ENCODE data around the gene C10orf62. TPM values are rescaled to one million over a fixed set of nuclear protein-coding genes. Genes with fewer than 3 reads are reported as not detected.

Gene C10orf62
- total RNA-seq, 2 experiments from 2014 or later, result not detected

GRCh38 chr10:97582169-97582568, 7.4 kb upstream of the C10orf62 start:
- Mint-ChIP-seq H3K4me3 (no peak overlapping the region), H3K36me3 (ENCODE audit: low read depth) (no peaks in the 10 kb centered on the region), H3K27me3 (peaks cover 2% of the 10 kb centered on the region), H3K4me1 (no peaks in the 10 kb centered on the region), H3K9me3 (no peaks in the 10 kb centered on the region), H3K27ac (no peak overlapping the region)
- POLR2A ChIA-PET, result interaction anchor here (0.6 kb wide), 1 partner anchor 571 kb away, joined by 3 read pairs; no protein-coding TSS in a partner anchor
- CTCF ChIA-PET, result interaction anchor here (4.1 kb wide), 1 partner anchor 11 kb away, joined by 15 read pairs; the partner anchor contains the start of gene ANKRD2
- no peak for DNase-seq

GRCh38 chr10:97583476-97583875, 6.0 kb upstream of the C10orf62 start:
- ChIA-PET POLR2A (interaction anchor here (1.2 kb wide), 1 partner anchor 8 kb away, joined by 3 read pairs; no protein-coding TSS in a partner anchor), CTCF (interaction anchor here (2.6 to 4.1 kb wide), 2 partner anchors 12 kb away, joined by 14 to 15 read pairs; partner anchors contain the start of gene ANKRD2)
- DNase-seq, result no peak
- H3K4me1 Mint-ChIP-seq, result no peaks in the 10 kb centered on the region
- H3K36me3 Mint-ChIP-seq (ENCODE audit: low read depth), result no peaks in the 10 kb centered on the region
- no peak overlapping the region for H3K27ac Mint-ChIP-seq
- peaks cover 2% of the 10 kb centered on the region for H3K27me3 Mint-ChIP-seq
- no peak overlapping the region for H3K4me3 Mint-ChIP-seq
- no peaks in the 10 kb centered on the region for H3K9me3 Mint-ChIP-seq

GRCh38 chr10:97584060-97584797, 5.3 kb upstream of the C10orf62 start, which contains the start of gene HOGA1:
HOGA1 (plus strand) TSS chr10:97584389; CDS start chr10:97584704, 315 bp downstream.
- Mint-ChIP-seq H3K27me3 (peaks cover 2% of the 10 kb centered on the region), H3K4me1 (peaks cover 1% of the 10 kb centered on the region), H3K4me3 (no peak within 1 kb of the TSS), H3K9me3 (no peaks in the 10 kb centered on the region), H3K27ac (no peak within 1 kb of the TSS), H3K36me3 (ENCODE audit: low read depth) (no peaks in the 10 kb centered on the region)
- ChIA-PET POLR2A (interaction anchor here (1.0 to 1.2 kb wide), 2 partner anchors 8 to 12 kb away, joined by 3 read pairs; partner anchors contain the start of gene ANKRD2), CTCF (interaction anchor here (1.0 to 2.6 kb wide), 3 partner anchors 8 to 51 kb away, joined by 3 to 14 read pairs (median 4); partner anchors contain the start of gene ANKRD2)
- no peak for DNase-seq

GRCh38 chr10:97584798-97585438, 4.6 kb upstream of the C10orf62 start:
- Mint-ChIP-seq H3K4me3 (no peak overlapping the region), H3K27ac (no peak overlapping the region), H3K27me3 (peaks cover 2% of the 10 kb centered on the region), H3K4me1 (peaks cover 6% of the 10 kb centered on the region), H3K36me3 (ENCODE audit: low read depth) (no peaks in the 10 kb centered on the region), H3K9me3 (no peaks in the 10 kb centered on the region)
- ChIA-PET CTCF (interaction anchor here (1.0 to 2.6 kb wide), 3 partner anchors 9 to 51 kb away, joined by 3 to 14 read pairs (median 4); partner anchors contain the start of gene ANKRD2), POLR2A (interaction anchor here (1.0 to 1.2 kb wide), 2 partner anchors 9 to 13 kb away, joined by 3 read pairs; partner anchors contain the start of gene ANKRD2)
- no peak for DNase-seq

- ChIA-PET CTCF (interaction anchor here (1.2 to 2.6 kb wide), 2 partner anchors 14 to 52 kb away, joined by 4 to 14 read pairs; partner anchors contain the start of gene ANKRD2), POLR2A (no interaction called here)
- Mint-ChIP-seq H3K27me3 (peaks cover 2% of the 10 kb centered on the region), H3K36me3 (ENCODE audit: low read depth) (no peaks in the 10 kb centered on the region), H3K27ac (no peak overlapping the region), H3K4me1 (peaks cover 11% of the 10 kb centered on the region), H3K9me3 (no peaks in the 10 kb centered on the region), H3K4me3 (no peak overlapping the region)
- DNase-seq, result no peak
Measured at GRCh38 chr10:97585439-97585811, 4.1 kb upstream of the C10orf62 start.

GRCh38 chr10:97587183-97587582, 2.3 kb upstream of the C10orf62 start:
- H3K4me3 Mint-ChIP-seq, result no peak overlapping the region
- peaks cover 18% of the 10 kb centered on the region for H3K4me1 Mint-ChIP-seq
- ChIA-PET CTCF (no interaction called here), POLR2A (no interaction called here)
- H3K27me3 Mint-ChIP-seq, result peaks cover 2% of the 10 kb centered on the region
- DNase-seq, result no peak
- H3K9me3 Mint-ChIP-seq, result no peaks in the 10 kb centered on the region
- H3K36me3 Mint-ChIP-seq (ENCODE audit: low read depth), result no peaks in the 10 kb centered on the region
- no peak overlapping the region for H3K27ac Mint-ChIP-seq

GRCh38 chr10:97590082-97590747, 694 bp downstream of the C10orf62 start:
- H3K27me3 Mint-ChIP-seq, result peaks cover 2% of the 10 kb centered on the region
- H3K9me3 Mint-ChIP-seq, result no peaks in the 10 kb centered on the region

GRCh38 chr10:97590748-97591495, 1.4 kb downstream of the C10orf62 start:
- POLR2A ChIA-PET, result interaction anchor here (1.6 kb wide), 1 partner anchor 10 kb away, joined by 3 read pairs; no protein-coding TSS in a partner anchor
- no peak for DNase-seq
- Mint-ChIP-seq H3K4me1 (peaks cover 18% of the 10 kb centered on the region), H3K4me3 (no peak overlapping the region), H3K27me3 (peaks cover 2% of the 10 kb centered on the region), H3K27ac (no peak overlapping the region), H3K36me3 (ENCODE audit: low read depth) (no peaks in the 10 kb centered on the region), H3K9me3 (no peaks in the 10 kb centered on the region)
- CTCF ChIA-PET, result interaction anchor here (0.7 to 0.8 kb wide), 2 partner anchors 14 to 444 kb away, joined by 3 to 5 read pairs; no protein-coding TSS in a partner anchor

More at GRCh38 chr10:97590082-97590747, 694 bp downstream of the C10orf62 start:
- Mint-ChIP-seq H3K36me3 (ENCODE audit: low read depth) (no peaks in the 10 kb centered on the region), H3K27ac (no peak overlapping the region), H3K4me3 (no peak overlapping the region), H3K4me1 (peaks cover 18% of the 10 kb centered on the region)
- ChIA-PET POLR2A (interaction anchor here (0.9 to 1.6 kb wide), 2 partner anchors 11 to 44 kb away, joined by 3 read pairs; no protein-coding TSS in a partner anchor), CTCF (interaction anchor here (1.1 to 1.6 kb wide), 2 partner anchors 18 to 126 kb away, joined by 3 to 6 read pairs; partner anchors contain the start of gene ANKRD2)
- peak; percentile 73 for DNase-seq

- POLR2A ChIA-PET, result no interaction called here
- H3K27me3 Mint-ChIP-seq, result no peaks in the 10 kb centered on the region
- H3K36me3 Mint-ChIP-seq (ENCODE audit: low read depth), result no peaks in the 10 kb centered on the region
- CTCF ChIA-PET, result interaction anchor here (1.7 kb wide), 1 partner anchor 21 kb away, joined by 4 read pairs; the partner anchor contains the start of gene ANKRD2
- H3K4me3 Mint-ChIP-seq, result no peak overlapping the region
- peaks cover 18% of the 10 kb centered on the region for H3K4me1 Mint-ChIP-seq
- no peak overlapping the region for H3K27ac Mint-ChIP-seq
- no peak for DNase-seq
- no peaks in the 10 kb centered on the region for H3K9me3 Mint-ChIP-seq
Measured at GRCh38 chr10:97593421-97593820, 3.9 kb downstream of the C10orf62 start.

GRCh38 chr10:97596101-97597082, 6.9 kb downstream of the C10orf62 start:
- Mint-ChIP-seq H3K9me3 (no peaks in the 10 kb centered on the region), H3K27ac (no peak overlapping the region), H3K4me1 (no peaks in the 10 kb centered on the region), H3K36me3 (ENCODE audit: low read depth) (no peaks in the 10 kb centered on the region), H3K4me3 (no peak overlapping the region), H3K27me3 (no peaks in the 10 kb centered on the region)
- no peak for DNase-seq
- ChIA-PET CTCF (interaction anchor here (1.1 kb wide), 1 partner anchor 25 kb away, joined by 3 read pairs; no protein-coding TSS in a partner anchor), POLR2A (no interaction called here)

GRCh38 chr10:97597778-97598177, 8.3 kb downstream of the C10orf62 start:
- DNase-seq, result no peak
- Mint-ChIP-seq H3K27me3 (no peaks in the 10 kb centered on the region), H3K36me3 (ENCODE audit: low read depth) (no peaks in the 10 kb centered on the region), H3K4me1 (no peaks in the 10 kb centered on the region), H3K9me3 (no peaks in the 10 kb centered on the region), H3K27ac (no peak overlapping the region), H3K4me3 (no peak overlapping the region)
- ChIA-PET POLR2A (no interaction called here), CTCF (interaction anchor here (2.6 kb wide), 1 partner anchor 26 kb away, joined by 10 read pairs; the partner anchor contains the start of gene ANKRD2)

Measured in activated CD4-positive, alpha-beta memory T cell treated with anti-CD3 and anti-CD28 coated beads, Interleukin-2, amount 10 ng/mL, durations not matched to agents 7 days and 5 days (primary cell).